HG03135 (cell line): ENCODE data around the gene PDE7B.
A peak's percentile ranks its signal among the peaks of the same experiment; 100 is the strongest.
"Not testable (repeated sequence)": the region's sequence is repeated elsewhere in the genome, so short reads cannot be mapped to it uniquely, and the experiment has no call there.

Experiments
- ATAC-seq: cut with Tn5 transposase; IDR thresholded peaks from one replicate; pipeline ENCODE4 v1.9.1; 2021; ENCODE audit warnings: mild to moderate bottlenecking, moderate library complexity; ENCODE audit not compliant: unreplicated experiment

Gene PDE7B

DNA sequence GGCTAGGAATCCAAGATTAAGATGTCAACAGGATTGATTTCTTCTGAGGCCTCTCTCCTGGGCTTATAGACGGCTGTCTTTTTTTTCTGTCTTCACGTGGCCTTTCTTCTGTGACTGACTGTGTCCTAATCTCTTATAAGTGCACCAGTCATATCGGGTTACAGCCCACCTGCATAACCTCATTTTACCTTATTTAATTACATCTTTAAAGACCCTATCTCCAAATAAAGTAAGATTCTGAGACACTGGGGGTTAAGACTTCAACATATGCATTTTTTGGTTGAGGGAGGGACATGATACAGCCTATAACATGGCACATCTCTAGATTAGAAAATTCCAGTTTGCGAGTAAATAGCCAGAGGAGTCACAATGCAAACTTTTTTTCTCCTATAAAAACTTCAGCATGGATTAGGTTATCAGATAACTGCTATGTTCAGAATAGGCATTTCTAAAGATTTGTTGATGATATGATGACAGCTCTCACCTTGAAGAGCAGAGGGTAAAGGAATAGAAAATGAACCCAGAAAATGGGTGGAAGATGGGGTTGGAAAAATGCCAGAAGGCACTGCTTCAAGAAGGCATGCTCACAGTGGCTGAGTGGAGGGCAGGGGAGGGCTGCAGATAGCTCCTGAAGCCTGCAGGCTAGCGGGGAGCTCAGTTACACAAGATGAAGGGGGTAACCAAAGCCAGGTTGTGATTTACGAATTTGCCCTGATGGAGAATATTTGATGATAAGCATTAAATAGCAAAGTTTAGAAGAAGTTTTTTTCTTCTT is 8.7 kb upstream of the PDE7B start:
- no peak for ATAC-seq

- ATAC-seq = no peak
These were observed 619 bp upstream of the PDE7B start for GRCh38 chr6:135850882-135851281.

GRCh38 chr6:135852746-135853145 is 1.2 kb downstream of the PDE7B start:
- ATAC-seq = no peak

- no peak for ATAC-seq
These were observed 1.7 kb downstream of the PDE7B start for GRCh38 chr6:135853227-135853626.

- ATAC-seq = no peak
These were observed 2.5 kb downstream of the PDE7B start for GRCh38 chr6:135853986-135854385.

- no peak for ATAC-seq
These were observed 3.3 kb downstream of the PDE7B start for GRCh38 chr6:135854799-135855198.

DNA sequence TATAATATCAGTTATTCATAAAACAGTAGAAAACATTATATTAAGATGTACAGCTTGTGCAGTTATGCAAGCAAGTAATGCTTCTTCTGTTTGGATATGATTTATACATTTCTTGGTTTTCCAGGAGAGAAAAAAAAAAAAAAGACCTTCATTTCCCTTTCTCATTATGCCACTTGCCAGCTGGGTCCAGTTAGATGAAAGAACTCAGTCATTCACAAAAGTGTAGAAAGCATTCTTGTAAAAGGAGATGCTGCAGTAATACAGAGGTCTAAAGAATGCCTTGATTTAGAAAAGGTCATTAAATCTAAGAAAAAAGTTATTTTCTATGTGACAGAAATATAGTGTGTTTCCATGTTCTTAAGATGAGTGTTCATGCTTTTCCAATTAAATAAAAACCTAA is 7.4 kb downstream of the PDE7B start:
- no peak for ATAC-seq

DNA sequence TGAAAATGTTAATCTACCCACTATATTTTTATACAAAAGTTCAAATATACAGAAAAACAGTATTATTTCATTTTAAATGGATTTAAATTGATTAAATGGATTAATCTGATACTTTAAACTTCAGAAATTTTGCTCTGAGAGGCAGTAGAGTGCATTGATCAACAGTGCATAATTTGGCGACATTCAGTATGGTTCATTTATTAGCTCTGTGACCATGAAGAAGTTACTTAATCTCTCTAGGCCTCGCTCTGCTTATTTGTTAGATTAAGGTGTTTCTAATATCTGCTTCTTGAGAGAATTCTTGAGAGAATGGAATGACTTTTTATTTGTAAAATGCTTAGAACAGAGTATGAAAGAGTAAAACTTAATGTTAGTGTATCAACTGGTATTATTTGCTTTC is 8.9 kb downstream of the PDE7B start:
- ATAC-seq = no peak

- no peak for ATAC-seq
These were observed 9.7 kb downstream of the PDE7B start for GRCh38 chr6:135861189-135861588.

DNA sequence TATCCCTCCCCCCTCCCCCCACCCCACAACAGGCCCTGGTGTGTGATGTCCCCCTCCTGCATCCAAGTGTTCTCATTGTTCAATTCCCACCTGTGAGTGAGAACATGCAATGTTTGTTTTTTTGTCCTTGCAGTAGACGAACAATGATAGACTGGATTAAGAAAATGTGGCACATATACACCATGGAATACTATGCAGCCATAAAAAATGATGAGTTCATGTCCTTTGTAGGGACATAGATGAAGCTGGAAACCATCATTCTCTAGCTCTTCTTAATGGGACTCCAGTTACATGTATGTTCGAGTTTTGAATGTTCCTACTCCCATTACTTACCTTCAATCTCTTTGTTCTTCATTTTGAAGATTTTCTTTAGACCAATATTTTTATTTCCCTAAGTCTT is 13.4 kb downstream of the PDE7B start:
- ATAC-seq = not testable (repeated sequence)

DNA sequence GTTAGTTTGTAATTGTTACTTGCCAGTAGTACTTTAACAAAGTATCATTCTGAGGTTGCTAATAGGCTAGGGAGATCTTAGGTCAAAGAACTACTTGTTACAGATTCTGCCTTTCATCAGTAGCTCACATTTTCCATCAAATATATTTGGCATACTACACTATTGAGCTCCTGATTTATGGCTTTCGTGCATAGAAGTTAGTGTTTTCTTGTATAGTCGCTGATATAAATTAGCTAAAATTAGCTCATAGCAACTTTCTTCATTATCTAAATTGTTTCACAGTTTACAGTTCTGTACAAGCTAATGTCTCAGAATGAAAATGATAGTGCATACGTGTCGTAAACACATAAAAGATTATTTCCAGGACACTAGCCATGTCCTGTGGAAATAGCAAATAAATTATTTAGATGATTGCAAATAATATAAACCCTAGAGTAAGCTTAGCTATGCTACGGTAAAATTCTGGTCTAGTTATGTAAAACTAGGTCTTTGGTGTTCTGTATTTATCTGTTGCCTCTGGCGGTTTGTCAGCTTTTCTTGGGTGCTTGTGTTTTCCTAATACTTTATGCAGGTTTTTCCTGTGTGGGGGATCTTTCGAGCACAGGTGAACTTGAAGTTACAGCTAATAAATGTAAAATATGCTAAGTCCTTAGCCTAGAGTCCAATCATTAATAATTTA is 15.1 kb downstream of the PDE7B start:
- ATAC-seq = no peak

DNA sequence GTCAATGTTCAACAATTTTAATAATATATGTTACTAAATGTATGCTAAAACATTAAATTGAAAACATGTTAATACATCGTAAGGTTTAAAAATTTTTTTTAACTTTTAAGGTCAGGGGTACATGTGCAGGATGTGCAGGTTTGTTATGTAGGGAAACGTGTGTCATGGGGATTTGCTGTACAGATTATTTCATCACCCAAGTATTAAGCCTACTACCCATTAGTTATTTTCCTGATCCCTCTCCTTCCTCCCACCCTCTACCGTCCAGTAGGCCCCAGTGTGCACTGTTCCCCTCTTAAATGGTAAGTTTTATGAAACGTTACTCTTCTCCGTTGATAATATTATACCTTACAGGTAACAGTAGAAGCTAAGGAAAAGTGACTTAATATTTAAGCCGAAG is 15.8 kb downstream of the PDE7B start:
- no peak for ATAC-seq

DNA sequence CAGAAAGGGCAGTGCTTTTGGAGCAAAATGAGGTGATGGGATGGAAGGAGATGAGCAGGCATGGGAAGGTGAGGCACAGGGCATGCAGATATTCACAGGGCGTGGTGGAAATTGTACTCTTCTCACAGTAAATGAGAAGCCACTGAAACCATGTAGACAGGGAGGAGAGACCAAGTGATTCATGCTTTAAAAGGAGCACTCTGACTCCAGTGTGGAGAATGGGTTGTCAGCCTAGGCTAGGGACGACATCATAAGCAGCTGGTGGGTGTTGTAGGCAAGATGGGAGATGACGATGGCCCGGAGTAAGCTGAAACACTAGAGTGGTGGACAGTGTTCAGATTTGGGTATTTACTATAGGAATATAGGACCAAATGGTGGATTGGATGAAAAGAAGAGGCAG is 18.4 kb downstream of the PDE7B start:
- no peak for ATAC-seq

- ATAC-seq = no peak
These were observed 19.2 kb downstream of the PDE7B start for GRCh38 chr6:135870722-135871121.

GRCh38 chr6:135871296-135871695 is 19.8 kb downstream of the PDE7B start:
- no peak for ATAC-seq

DNA sequence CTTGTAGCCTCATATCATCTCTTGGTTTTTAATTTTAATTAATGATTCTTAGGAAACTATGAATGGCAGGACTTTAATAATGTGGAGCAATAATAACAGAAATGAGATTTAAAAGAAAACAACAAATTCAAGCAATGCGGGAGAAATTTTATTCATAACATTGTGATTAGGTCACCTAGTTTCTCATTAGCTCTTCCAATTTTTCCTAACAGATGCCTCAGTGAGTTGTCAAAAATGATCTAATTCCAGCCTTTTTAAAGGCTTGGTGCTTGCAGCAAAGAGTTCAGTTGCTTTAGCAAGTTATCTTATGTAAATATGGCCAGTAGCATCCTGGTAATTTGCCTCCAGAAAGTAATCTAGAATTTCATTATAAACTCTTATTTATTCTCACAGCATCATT is 20.4 kb downstream of the PDE7B start:
- ATAC-seq = no peak

DNA sequence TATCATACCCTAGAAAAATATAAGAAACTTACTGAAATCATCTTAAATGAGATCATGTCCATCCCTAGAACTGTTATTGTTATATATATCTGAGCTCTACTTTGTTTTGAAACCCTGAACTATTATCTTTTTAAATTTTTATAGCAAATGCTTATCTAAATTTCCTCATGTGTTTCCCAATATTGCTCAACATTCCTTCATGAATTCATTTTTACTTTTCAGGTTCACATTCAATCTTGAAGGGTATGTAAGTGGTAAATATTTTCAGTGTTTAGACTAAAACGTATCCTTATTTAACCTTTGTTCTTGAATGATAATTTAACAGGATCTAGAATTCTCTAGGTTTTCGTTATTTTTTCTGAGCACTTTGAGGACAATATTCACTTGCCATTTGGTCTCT is 23.9 kb downstream of the PDE7B start:
- no peak for ATAC-seq

- ATAC-seq = no peak
These were observed 24.6 kb downstream of the PDE7B start for GRCh38 chr6:135876058-135876457.

DNA sequence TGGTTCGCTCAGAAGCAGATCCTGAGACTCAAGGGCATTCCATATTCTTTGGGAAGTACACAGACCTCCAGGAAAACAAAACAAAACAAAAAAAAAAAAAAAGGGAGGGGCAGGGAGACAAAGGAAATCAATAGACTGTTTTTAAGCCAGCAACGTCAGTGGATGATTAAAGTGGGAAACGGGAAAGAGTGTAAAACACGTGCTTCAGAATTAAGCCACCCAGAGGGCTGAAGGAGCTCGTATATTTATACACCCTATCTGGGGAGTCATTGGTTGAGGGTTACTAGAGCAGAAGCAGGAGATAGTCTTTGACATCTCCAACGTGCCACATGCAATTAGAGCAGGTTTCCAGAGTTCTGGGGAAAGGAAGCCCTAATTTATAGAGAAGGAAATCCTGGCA is 26.2 kb downstream of the PDE7B start:
- no peak for ATAC-seq

DNA sequence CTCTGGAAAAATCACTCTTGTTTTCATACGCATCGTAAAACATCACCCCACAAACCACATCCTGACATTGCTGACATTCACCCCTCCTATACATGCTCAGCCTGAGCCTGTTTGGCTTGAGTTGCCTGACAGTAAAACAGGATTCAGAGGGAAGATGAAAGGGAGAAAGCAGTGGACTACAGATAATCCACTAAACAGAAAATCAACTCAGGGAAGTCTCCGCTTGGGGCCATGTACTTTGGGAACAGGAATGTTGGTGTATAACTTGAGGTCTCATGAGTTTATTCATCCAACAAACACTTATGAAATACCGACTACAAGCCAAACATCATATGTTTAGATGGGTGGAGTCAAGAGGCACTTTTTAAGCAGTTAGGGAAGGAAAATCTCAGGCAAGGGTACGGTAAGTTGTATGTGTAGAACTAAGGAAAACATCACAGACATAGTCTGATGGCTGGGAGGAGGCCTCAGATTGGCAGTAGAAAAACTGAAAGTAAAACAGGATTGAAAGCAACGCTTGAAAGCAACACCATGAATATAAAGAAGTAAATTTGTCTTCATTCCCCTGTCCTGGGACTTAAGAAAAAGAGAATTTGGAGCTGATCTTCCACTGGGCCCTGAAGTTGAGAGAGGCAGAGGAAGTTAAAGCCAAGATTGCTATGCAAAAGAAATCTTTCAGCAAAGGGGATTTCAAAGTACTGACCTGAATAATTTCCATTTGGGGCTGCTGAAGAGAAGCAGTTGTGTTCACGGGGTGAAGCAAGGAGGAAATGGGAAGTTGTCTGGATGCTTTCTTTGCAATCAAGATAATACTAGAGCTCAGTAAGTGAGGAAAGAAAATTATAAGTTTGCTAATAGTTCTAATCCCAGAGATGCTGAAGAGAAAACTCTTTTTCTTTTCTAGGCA is 28.8 kb downstream of the PDE7B start:
- ATAC-seq = peak; percentile 92

- no peak for ATAC-seq
These were observed 31.5 kb downstream of the PDE7B start for GRCh38 chr6:135883045-135883444.

- ATAC-seq = no peak
These were observed 32.0 kb downstream of the PDE7B start for GRCh38 chr6:135883536-135883935.
